LNCaP clone FGC (cell line): ENCODE results near the gene HLA-DQB1.
"Not testable (repeated sequence)": the region's sequence is repeated elsewhere in the genome, so short reads cannot be mapped to it uniquely, and the experiment has no call there.

Experiments used
- DNase-seq: peaks from one replicate; pipeline ENCODE4 v3.0.0-alpha.2; 2011; ENCODE audit warnings: low read depth
- H3K4me3 ChIP-seq: 2 replicates; pipeline ENCODE4 v1.5.1; 2011; ENCODE audit warnings: mild to moderate bottlenecking, low read depth, low read length, control low read depth
- TF ChIP-seq, protein P1 (sequence below): IDR thresholded peaks from 2 replicates; pipeline ENCODE4 v1.5.1; 2012; ENCODE audit warnings: mild to moderate bottlenecking; ENCODE audit not compliant: control insufficient read depth, insufficient read depth; ENCODE audit errors: extremely low read depth

Gene HLA-DQB1

DNA sequence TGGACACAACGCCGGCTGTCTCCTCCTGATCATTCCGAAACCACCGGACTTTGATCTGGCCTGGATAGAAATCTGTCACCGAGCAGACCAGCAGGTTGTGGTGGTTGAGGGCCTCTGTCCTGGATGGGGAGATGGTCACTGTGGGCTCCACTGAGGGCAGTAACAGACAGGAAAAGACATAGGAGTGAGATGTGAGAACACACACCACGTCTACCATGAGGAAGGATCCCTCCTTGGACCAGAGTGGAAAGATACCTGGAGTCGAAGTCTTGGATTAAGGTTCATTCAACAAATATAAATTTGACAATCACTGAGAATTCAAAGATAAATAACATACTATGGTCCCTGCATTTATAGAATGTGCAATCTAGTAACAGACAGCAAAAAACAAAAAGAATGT, 4.4 kb downstream of the HLA-DQB1 start:
- DNase-seq: no peak
- TF ChIP-seq, protein P1, sequence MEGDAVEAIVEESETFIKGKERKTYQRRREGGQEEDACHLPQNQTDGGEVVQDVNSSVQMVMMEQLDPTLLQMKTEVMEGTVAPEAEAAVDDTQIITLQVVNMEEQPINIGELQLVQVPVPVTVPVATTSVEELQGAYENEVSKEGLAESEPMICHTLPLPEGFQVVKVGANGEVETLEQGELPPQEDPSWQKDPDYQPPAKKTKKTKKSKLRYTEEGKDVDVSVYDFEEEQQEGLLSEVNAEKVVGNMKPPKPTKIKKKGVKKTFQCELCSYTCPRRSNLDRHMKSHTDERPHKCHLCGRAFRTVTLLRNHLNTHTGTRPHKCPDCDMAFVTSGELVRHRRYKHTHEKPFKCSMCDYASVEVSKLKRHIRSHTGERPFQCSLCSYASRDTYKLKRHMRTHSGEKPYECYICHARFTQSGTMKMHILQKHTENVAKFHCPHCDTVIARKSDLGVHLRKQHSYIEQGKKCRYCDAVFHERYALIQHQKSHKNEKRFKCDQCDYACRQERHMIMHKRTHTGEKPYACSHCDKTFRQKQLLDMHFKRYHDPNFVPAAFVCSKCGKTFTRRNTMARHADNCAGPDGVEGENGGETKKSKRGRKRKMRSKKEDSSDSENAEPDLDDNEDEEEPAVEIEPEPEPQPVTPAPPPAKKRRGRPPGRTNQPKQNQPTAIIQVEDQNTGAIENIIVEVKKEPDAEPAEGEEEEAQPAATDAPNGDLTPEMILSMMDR: no peak
- no peak overlapping the region for H3K4me3 ChIP-seq

DNA sequence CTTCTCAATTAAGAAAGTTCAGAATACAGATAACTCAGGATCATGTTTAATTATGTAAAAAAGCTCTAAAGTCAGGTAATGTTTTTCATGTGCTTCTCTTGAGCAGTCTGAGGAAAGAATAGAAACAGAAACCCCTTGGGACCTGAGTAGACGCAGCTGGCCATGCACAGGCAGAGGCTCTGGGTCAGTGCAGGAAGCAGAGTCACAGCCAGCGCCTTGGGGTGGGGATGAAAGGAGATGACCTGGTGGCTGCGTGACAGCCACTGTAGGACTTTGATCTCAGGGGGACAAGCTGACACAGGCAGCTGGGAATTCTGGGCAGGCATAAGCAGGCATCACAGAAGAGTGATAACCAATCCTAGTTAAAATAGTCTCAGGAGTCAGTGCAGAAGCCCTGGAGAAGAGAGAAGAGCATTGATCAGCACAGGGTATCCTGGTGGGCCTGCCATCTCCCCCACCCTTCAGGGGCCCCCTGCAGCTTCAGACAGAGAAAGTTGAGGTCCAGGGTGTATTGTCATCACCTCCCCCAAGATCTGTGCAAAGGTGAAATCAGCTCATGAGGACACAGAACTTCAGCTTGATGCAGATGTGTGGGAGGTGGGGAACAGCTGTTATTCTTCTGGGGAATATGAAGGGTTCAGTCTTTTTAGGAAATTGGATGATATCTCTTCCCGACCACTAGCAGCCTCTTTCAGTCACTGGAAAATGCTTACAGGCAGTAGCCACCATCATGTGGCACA, 6.4 kb downstream of the HLA-DQB1 start:
- DNase-seq: no peak
- TF ChIP-seq, protein P1: no peak
- no peak overlapping the region for H3K4me3 ChIP-seq

DNA sequence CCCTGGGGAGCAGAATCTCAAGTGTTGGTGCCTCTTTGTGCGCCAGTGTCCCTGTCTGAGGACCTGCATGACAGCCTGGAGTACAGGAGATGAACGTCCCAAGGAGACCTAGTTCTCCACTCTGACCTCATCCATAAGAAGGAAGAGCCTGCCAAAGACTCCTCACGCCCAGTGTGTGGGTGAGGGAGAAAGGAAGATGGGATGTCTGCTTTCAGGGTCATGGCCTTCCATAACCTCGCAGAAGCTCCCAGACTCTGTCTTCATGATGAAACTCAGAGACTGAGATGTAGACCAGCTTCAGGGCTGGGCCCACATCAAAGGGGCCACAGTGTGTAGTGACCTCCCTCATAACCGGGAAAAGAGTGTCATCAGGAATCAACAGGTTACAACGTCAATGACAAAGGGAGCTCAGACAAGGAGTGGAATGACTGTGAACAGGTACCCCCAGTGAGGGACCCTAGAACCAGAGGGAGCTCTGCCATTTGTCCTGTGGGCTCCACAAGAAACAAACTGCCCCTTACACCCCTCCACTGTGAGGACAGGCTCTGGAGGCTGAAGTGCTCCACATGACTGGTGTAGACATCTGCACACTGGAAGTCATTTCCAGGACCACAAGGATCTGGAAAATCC, 8.1 kb downstream of the HLA-DQB1 start:
- TF ChIP-seq, protein P1: no peak
- DNase-seq: no peak
- no peak overlapping the region for H3K4me3 ChIP-seq

DNA sequence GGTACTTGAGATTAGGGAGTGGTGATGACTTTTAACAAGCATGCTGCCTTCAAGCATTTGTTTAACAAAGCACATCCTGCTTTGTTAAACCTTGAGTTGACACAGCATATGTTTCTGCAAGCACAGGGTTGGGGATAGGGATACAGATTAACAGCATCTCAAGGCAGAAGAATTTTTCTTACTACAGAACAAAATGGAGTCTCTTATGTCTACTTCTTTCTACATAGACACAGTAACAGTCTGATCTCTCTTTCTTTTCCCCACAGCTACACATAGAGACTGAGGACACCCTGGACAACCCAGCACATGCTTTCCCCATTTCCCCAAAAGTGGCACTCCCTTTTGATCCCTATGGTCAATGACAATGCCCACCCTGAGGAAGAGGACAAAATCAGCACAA, 8.6 kb downstream of the HLA-DQB1 start:
- DNase-seq, H3K4me3 ChIP-seq: not testable (repeated sequence)

DNA sequence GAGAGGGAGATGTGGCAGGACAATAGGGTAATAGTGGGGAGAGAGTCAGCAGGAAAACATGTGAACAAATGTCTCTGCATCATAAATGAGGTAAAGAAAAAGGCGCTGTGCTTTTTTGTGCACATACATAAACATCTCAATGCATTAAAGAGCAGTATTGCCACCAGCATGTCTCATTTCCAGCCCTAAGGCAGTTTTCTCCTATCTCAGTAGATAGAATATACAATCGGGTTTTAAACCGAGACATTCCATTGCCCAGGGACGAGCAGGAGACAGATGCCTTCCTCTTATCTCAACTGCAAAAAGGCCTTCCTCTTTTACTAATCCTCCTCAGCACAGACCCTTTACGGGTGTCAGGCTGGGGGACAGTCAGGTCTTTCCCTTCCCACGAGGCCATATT, 9.1 kb downstream of the HLA-DQB1 start:
- H3K4me3 ChIP-seq, DNase-seq: not testable (repeated sequence)

DNA sequence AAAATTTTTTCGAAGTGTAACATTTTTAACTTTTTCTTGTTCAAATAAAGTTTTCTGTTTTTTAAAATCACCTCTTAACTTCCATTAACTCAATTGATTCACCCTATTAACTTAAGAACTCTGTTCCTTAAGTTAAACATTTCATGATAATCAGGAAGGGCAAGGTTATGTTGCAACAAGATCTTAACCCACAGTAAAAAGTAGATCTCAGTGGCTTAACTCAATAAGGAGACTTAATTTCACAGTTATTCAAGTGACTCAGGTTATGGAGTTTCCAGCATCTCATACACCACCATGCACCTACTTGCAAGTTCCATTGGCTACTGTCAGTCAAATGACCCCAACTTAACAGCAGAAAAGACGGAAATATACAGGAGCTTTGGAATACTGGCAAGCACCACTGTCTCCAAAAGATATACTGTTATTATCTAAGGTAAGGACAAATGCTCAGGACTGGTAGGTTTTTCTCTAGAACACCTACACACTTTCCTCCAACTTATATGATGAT, 11.2 kb downstream of the HLA-DQB1 start:
- TF ChIP-seq, protein P1: no peak
- no peak overlapping the region for H3K4me3 ChIP-seq
- no peak for DNase-seq

GRCh38 chr6:32645047-32645703, 21.3 kb downstream of the HLA-DQB1 start:
- no peak overlapping the region for H3K4me3 ChIP-seq
- TF ChIP-seq, protein P1: no peak
- DNase-seq: no peak

GRCh38 chr6:32643904-32644303, 22.6 kb downstream of the HLA-DQB1 start:
- TF ChIP-seq, protein P1: no peak
- no peak for DNase-seq

More at GRCh38 chr6:32643904-32644303, 22.6 kb downstream of the HLA-DQB1 start:
- H3K4me3 ChIP-seq: no peak overlapping the region
